GM11168 (cell line): ENCODE results near the gene PLEKHA3.

Experiments
- in situ Hi-C: fragments of 300-500 bp; cut with MboI; formaldehyde crosslinking; loops from one replicate; pipeline ENCODE4 v1.12.0; 2022; ENCODE audit warnings: low sequenced_read_pairs; ENCODE audit not compliant: unreplicated experiment

Gene PLEKHA3

DNA sequence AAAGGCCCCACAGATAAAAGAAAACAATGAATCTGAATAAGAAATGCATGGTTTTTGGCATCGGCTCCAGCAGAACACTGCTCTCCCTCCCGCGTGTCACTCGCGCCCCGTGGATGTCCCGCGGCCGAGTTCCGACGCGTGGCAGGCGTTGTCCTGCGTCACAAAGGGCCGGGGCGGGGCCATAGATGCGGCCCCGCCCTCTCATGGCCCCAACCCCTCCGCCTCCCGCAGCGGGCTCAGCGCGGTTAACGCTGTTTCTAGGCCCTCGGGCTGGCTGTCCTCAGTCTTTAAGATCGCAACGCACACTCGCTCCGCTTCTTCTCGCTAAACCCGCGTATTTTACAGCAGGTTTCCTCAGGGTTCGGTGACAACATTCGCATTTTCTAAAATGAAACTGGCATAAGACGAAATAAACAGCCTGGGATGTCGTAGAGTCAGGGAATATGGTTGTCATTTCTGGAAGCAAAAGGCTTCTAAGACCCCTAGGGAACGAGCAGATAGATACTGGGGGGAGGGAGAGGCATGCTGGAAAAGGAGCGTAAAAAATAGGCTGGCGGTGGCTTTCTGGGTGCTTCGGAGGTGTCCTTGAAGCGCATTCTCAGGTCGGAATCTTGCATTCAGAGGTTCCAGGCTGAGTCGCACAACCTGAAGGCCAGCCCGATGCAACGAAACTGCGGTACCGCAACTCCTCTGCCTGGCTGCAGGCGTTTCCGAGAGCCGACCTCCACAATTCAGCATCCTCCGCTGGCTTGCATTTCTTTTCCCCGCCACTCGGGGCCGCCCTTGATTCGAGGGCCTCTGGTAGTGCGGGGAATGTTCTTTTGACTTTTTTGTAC is 1.6 kb upstream of the PLEKHA3 start, which contains the start of gene FKBP7:
Gene FKBP7, minus strand, starts transcription at position 162 of the 836 bp plus-strand sequence. Its CDS starts 101 bp downstream, at position 61.
- in situ Hi-C loops, result no loop called here

DNA sequence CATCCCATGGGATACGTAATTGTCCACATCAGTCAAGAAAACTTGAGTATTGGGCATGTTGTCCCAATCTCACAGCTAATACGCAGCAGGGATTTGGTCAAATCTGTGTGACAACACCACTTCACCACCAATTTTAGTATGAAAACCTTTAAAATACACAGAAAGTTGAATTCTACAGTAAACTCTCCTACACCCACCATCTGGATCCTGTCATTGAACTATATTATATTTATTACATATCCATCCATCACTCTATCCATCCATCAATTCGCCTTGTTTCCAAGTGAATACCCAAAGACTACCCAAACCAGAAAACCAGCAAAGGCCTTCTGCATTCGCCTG is 1.0 kb upstream of the PLEKHA3 start:
- in situ Hi-C loops, result no loop called here

DNA sequence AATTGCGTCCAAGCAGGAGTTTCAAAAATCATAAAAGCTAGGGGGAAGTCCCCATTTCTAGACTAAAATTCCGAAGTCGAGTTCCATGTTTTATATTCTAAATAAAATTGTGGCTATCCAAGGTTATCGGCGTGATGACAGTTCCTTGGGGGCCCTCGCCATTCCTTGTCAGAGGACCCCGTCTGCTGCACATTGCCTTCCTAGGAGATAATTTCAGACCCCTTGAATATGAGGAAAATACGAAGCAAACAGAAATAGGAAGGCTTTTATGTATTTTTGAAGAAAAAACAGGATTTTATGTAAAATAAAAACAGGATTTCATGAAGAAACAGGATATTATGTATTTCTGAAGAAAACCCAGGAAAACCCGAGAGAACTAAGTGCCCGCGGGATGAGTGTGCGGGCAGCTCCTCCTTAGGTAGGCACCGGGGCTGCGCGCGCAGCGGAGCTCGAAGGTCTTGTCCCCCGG is 465 bp upstream of the PLEKHA3 start:
- in situ Hi-C loops, result no loop called here

DNA sequence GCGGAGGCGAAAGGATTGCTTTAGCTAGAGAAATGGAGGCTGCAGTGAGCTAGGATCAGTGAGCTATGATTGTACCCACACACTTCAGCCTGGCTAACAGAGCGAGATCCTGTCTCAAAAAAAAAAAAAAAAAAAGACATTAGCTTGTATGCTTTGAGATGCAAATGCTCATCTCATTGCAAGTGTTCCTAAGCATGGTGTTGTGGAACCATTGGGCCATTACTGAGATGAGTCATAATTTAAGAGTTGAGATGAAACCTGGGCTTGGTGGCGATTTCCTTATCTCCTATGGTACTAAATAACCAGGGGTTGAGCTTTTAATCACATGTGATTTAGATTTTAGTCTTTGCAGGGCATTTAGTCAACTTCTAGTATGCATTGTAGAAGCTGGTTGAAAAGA is 2.2 kb downstream of the PLEKHA3 start:
- in situ Hi-C loops, result no loop called here

DNA sequence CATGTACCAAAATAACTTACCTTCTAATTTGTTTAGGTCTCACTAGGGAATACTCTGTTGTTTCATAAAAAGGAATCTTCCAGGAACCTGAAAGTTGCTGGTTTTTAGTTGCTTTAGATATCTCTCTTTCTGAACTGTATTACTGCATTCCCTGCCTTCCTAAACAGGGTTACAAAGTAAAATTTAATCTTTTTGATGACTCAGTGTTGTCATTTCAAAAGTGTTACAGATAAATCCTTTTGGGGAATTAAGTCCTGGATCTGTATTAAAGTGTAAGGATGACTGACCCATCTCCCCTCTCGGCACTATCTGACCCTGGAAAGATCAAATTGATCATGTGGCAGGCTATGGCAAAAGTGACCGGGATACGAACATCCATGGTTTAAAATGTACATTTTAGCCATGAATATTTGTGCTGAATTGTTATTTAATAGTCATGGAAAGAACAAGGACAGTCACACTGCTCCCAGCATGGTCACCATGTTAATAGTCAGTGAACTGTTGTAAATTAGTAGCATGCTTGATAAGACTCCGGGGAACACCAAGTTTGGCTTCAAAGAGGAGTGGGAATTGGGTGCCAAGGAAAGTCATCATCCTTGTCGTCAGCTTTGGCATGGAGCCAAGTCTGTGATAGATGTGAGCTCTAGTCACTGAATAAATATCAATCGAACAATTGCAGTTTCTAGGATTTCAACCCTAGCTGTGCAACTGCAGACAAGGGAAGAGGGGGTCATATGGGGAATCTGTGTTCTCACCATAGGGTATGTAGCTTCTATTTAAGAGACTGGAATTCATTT is 4.2 kb downstream of the PLEKHA3 start:
- in situ Hi-C loops, result no loop called here

DNA sequence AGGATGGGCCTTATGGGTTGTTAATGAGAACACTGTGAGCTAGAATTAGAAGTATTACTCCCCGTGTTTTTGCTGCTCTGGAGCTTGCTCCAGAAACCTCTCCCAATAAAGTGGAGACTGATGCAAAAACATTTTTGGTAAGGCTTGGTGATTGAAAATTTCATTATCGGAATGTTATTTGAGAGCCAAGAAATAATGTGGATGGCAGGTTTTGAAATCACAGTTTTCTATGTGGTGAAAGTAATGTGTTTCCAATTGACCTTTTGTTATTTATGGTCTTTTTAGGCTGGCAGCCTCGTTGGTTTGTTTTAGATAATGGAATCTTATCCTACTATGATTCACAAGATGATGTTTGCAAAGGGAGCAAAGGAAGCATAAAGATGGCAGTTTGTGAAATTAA is 5.1 kb downstream of the PLEKHA3 start:
- in situ Hi-C loops, result no loop called here

DNA sequence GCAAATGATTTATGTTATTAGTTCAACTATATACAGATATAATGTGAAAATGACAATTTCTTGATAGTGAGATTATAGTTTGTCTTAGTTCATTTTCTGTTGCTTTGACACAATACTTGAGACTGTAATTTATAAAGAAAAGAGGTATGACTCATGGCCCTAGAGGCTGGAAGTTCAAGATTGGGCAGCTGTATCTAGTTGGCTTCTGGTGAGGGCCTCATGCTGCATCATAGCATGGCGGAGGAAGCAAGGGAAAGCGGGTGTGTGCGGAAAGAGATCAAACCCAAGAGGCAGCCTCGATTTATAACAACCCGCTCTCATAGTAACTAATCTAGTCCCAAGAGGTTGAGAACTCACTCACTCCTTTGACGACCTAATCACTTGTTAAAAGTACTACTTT is 11.4 kb downstream of the PLEKHA3 start:
- in situ Hi-C loops, result no loop called here

DNA sequence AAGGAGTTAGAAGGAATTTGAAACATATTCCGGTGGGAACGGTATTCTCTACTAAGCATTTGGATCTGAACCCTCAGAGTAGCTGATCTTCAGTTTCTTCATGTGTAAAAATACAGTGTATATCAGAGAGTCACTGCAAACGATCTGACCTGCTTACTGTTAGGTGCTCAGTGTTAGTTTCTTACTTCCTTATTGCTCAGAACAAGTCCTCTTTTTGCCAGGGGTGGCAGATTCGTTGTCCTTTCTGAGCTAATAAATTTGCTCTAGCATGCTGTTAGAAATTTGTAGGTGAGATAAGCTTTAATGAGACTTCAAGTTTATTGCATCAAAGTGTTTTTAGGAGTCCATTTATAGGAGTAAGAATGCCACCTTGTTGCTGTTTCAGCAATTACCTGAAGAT is 15.8 kb downstream of the PLEKHA3 start:
- in situ Hi-C loops, result no loop called here

DNA sequence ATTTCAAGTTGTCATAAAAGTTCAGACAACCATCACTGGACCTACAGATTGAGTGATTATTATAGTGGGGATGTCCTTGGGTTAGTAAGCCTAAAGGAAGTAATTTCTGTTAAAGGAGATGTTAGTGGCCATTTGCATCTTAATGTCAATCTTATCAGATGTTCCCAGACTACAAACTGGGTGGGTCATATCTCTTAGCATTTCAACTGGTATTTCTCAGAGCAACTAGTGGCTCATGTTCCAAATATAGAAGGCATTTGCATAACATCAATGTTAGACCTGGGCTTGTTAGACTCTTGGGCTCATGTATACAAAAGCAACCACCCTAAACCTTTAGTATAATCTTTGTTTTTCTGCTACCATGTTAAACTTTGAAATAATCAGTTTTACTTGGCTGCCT is 17.9 kb downstream of the PLEKHA3 start:
- in situ Hi-C loops, result no loop called here

DNA sequence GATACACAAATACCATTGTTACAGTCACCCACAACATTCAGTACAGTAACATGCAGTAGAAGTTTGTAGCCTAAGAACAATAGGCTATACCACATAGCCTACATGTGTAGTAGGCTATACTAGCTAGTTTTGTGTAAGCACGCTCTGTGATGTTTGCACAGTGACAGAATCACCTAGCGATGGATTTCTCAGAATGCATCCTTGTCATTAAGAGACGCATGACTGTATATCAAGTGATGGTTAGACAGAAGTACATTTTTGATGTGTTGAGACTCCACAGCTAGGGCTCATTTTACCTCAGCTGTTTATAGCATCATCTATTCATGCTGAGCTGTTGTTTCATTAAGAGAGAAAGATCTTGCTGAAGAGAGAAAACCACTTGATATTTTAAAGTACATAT is 19.4 kb downstream of the PLEKHA3 start:
- in situ Hi-C loops, result no loop called here

DNA sequence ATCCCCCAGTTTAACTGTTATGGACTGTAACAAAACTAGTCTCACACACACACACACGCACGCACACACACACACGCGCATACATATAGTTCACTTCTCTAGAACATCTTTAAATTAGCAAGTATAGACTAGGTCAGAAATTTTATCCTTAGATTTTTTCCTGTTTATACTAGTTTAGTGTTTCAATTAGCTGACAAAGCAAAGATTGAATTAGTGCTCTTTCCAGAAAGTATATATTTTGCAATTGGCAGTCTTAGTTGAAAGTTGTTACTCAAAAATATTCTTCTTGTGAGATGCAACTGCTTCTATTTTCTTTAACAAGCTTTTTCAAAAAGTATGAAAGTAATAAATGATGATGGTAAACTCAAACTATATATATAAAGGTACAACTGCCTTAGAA is 22.5 kb downstream of the PLEKHA3 start:
- in situ Hi-C loops, result no loop called here

DNA sequence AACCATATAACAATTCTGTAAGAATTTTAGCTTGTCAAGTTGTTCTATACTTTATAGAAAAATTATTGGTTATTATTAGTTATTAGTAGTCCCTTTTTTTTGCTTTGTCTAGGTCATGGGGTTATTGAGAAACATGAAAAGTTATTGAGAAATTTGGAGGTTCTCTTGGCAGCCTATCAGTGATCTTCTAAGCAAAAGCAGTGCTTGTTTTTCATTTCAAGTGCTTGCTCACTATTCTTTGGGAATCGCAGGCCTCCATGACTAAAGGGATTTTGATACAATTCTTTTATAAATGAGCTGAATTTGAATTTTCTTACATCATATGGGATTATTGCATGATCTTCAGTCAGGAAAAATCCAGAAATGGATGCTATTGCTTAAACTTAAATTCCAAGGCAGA is 25.8 kb downstream of the PLEKHA3 start:
- in situ Hi-C loops, result no loop called here

DNA sequence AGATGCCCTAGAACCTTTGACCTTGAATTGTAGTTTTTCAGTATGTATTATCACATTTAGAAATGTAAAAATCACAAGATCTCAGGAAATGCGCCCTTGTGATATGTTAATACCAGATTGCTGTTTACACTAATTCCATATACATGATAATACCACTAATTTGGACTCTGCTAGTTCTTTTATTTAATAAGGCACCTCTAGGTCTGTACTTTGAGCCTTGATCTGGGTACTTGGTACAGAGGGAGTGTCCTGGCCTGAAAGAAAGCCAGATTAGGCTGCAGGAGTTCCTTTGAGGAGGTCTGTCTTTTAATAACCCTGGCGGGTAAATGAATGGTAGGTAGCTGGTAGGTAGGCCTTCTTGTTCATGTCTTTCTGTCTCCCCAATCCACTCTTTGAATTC is 26.3 kb downstream of the PLEKHA3 start:
- in situ Hi-C loops, result no loop called here

DNA sequence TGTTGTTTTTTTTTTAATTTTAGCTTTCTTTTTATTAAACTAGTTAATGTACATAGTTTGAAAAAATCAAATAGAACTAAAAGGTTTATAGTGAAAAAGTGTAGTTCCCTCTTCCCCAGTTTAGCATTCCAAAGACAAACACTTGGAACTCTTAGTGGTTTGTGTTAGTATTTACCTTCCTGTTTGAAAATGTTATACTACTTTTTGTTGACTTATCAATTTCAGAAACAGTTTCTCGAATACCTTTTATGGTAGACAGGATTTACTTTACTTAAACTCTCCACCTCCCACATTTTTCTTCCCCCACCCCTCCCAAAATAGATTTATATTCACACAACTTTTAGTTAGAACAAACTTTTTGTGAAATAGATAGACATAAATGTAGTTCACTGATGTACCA is 26.7 kb downstream of the PLEKHA3 start:
- in situ Hi-C loops, result no loop called here

DNA sequence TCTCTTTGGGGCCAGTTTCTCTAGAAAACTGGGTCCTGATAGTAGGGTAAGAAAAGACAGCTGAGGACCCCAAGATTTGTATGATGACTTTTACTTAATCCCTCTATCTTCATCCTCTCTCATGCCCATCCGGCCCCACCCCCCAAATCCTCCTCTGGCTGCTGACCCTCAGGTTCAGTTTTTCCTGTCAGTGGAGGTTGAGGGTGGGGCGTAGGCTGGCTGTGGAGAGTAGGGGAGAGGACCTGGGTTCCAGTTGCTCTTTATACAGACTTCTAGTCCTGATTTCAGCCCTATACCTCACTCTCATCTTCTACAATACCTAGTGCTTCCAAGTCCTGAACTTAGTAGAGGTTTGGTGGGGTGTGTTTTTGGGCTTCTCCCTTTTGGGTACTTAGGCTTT is 28.4 kb downstream of the PLEKHA3 start:
- in situ Hi-C loops, result no loop called here

DNA sequence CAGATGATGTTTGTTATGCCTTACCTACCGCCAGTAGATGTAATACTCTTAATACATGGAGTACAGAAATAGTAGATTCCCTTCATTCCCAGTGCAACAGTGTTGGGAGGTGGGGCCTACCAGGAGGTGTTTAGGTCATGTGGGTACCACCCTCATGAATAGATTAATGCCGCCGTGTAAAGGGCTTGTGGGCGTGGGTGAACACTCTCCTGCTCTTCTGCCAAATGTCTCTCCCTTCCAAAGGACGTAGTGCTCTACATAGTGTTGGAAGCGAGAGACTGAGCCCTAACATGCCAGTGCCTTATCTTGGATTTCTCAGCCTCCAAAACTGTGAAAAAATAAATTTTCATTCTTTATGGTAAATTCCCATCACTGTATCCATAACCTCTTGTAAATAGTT is 30.1 kb downstream of the PLEKHA3 start:
- in situ Hi-C loops, result no loop called here

DNA sequence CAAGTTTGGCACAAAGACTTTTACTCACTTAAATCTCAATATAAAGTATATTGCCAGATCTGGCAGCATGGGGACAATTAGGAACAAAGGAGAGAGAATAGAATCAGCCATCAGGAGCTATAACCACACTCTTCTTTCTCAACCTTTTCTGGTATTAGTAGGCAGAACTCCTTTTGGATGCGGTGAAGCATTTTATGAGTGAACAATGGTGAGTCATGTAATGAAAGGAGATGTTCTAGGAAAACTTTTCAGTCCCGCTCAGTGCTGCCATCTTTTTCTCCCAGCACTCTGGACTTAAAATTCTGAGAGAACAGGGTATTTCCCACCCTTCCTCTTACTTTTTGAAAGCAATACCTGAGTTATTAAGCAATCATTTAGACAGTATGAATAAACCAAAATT is 32.2 kb downstream of the PLEKHA3 start:
- in situ Hi-C loops, result no loop called here

DNA sequence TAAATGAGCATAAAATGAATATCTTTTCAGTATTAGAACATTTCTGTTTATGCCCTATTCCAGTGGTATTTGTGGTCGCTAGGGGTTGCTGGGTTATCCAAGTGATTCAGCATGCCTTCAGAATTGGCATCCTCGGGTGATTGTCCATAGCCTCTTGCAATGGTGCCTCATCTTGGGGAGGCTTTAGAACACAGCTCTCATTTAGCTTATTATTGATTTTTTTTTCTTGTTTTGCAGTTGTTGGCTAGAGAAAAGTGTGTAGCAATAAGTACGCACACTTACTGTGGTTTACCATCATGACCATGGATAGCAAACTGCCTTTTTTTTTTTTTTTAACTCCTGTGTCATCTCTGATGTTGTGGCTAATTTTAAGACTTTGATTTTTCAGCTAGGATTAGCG is 33.6 kb downstream of the PLEKHA3 start:
- in situ Hi-C loops, result no loop called here

DNA sequence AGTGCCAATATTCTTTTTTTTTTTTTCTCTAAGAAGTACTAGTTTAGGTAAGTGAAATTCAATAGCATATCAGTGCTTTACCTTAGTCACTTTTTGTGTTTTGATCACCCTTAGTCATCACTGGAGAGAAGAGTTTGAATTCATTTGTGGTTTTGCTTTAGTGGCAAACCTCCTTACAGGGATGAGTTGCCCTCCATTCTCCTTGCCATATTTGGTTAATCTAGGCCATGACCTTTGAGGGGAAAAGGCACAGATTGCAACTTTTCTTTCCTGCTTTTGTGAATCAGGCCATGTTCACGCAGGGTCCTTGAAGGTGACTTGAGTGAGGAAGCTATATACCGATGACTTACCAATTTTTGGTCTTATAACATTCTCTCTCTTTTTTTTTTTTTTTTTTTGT is 34.4 kb downstream of the PLEKHA3 start:
- in situ Hi-C loops, result no loop called here

DNA sequence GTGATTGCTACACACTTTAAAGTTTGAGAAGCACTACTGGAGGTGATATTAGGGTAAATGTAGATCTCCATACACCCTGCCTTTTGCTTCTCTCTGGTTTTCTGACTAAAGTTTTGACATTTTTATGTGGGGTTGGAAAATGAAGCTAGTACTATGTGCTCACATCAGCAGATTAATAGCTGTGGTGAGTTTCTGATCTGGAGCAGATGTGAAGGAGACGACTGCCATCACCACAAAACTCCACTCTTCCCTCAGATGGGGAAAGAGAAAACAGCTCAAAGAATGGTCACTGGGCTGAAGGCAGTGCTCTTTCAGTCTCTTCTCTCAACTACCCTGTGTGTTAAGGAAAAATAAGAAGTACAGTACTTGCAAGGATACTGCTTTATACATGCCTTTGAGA is 37.2 kb downstream of the PLEKHA3 start:
- in situ Hi-C loops, result no loop called here

DNA sequence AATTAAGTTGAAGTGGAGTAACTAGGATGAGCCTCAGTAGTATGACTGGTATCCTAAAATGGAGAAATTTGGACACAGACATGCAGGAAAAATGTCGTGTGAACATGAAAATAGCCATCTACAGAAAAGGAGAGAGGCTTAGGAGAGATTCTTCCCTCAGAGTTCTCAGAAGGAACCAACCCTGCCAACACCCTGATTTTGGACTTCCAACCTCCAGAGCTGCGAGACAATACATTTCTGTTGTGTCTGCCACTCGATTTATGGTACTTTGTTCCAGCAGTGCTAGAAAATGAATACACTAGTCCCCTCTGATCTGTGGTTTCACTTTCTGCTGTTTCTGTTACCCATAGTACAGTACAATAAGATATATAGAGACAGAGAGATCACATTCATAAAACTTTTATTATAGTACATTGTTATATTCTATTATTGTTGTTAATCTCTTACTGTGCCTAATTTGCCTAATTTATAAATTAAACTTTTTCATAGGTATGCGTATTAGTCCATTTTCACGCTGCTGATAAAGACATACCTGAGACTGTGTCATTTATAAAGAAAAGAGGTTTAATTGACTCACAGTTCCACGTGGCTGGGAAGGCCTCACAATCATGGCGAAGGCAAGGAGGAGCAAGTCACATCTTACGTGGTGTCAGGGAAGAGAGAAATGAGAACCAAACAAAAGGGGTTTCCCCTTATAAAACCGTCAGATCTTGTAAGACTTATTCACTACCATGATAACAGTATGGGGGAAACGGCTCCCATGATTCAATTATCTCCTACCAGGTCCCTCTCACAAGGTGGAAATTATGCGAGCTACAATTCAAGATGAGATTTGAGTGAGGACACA is 41.3 kb downstream of the PLEKHA3 start:
- in situ Hi-C loops, result no loop called here
